Measurements from ENCODE around the gene AP2S1.
"Not testable (repeated sequence)": the region's sequence is repeated elsewhere in the genome, so short reads cannot be mapped to it uniquely, and the experiment has no call there.

AP2S1 gene

GRCh38 chr19:46867170-46867569 is 16.5 kb upstream of the AP2S1 start:
- no peak for DNase-seq (ENCODE audit: low spot score)

- no peak for DNase-seq (ENCODE audit: low spot score)
Measured at GRCh38 chr19:46866407-46867136, 15.9 kb upstream of the AP2S1 start.

GRCh38 chr19:46863818-46864629 is 13.4 kb upstream of the AP2S1 start:
- no peak for DNase-seq (ENCODE audit: low spot score)

GRCh38 chr19:46862974-46863632 is 12.5 kb upstream of the AP2S1 start:
- no peak for DNase-seq (ENCODE audit: low spot score)

- no peak for DNase-seq (ENCODE audit: low spot score)
Measured at GRCh38 chr19:46862503-46862834, 11.8 kb upstream of the AP2S1 start.

GRCh38 chr19:46861691-46862502 is 11.3 kb upstream of the AP2S1 start:
- DNase-seq (ENCODE audit: low spot score) = peak; percentile 41

GRCh38 chr19:46860846-46861690 is 10.4 kb upstream of the AP2S1 start, which contains the start of gene ARHGAP35:
Gene ARHGAP35 (plus strand): TSS chr19:46860997. CDS start chr19:46918676, 57,679 bp downstream.
- peak; percentile 86 for DNase-seq (ENCODE audit: low spot score)

GRCh38 chr19:46860125-46860845 is 9.6 kb upstream of the AP2S1 start:
- DNase-seq (ENCODE audit: low spot score) = peak; percentile 99

GRCh38 chr19:46859637-46860124 is 9.0 kb upstream of the AP2S1 start:
- no peak for DNase-seq (ENCODE audit: low spot score)

- DNase-seq (ENCODE audit: low spot score) = peak; percentile 98
Measured at GRCh38 chr19:46856062-46857022, 5.7 kb upstream of the AP2S1 start.

- DNase-seq (ENCODE audit: low spot score) = not testable (repeated sequence)
Measured at GRCh38 chr19:46854698-46855097, 4.1 kb upstream of the AP2S1 start.

GRCh38 chr19:46852830-46853229 is 2.2 kb upstream of the AP2S1 start:
- no peak for DNase-seq (ENCODE audit: low spot score)

GRCh38 chr19:46849610-46850009 is 1.0 kb downstream of the AP2S1 start:
- DNase-seq (ENCODE audit: low spot score) = no peak

- no peak for DNase-seq (ENCODE audit: low spot score)
Measured at GRCh38 chr19:46848389-46848788, 2.3 kb downstream of the AP2S1 start.

- no peak for DNase-seq (ENCODE audit: low spot score)
Measured at GRCh38 chr19:46847528-46847927, 3.1 kb downstream of the AP2S1 start.

- DNase-seq (ENCODE audit: low spot score) = no peak
Measured at GRCh38 chr19:46845959-46846459, 4.6 kb downstream of the AP2S1 start.

GRCh38 chr19:46844067-46844489 is 6.6 kb downstream of the AP2S1 start:
- DNase-seq (ENCODE audit: low spot score) = no peak

- DNase-seq (ENCODE audit: low spot score) = no peak
Measured at GRCh38 chr19:46842791-46843190, 7.9 kb downstream of the AP2S1 start.
